Stimulated activated naive B cell treated with anti-CD40 and anti-IgM and Interleukin-4, amounts not matched to agents 10 μg/mL and 1 μg/mL and 100 μg/mL, for 72 hours (primary cell): ENCODE measurements around the gene MRPL23.
A peak's percentile ranks its signal among the peaks of the same experiment; 100 is the strongest.

Experiments
- ATAC-seq, 2 donors: fragments of 150-1000 bp; cut with Tn5 transposase; replicated peaks; 2 replicates each; pipeline ENCODE4 v1.10.0; 2021; ENCODE audit warnings: moderate library complexity in 1 of 2
- DNase-seq: peaks from one replicate; pipeline ENCODE4 v3.0.0; 2021
- H3K27ac Mint-ChIP-seq: one replicate; pipeline ENCODE4 v1.8.0; 2022; ENCODE audit warnings: mild to moderate bottlenecking, mixed read lengths
- H3K27me3 Mint-ChIP-seq, 2 donors: one replicate each; pipeline ENCODE4 v1.8.0; 2022; ENCODE audit warnings: mixed read lengths in 2 of 2
- H3K36me3 Mint-ChIP-seq, 2 donors: one replicate each; pipeline ENCODE4 v1.8.0; 2022; ENCODE audit warnings: mixed read lengths in 2 of 2, mild to moderate bottlenecking in 1 of 2
- H3K4me1 Mint-ChIP-seq, 2 donors: one replicate each; pipeline ENCODE4 v1.8.0; 2022; ENCODE audit warnings: mixed read lengths in 2 of 2, mild to moderate bottlenecking in 1 of 2
- H3K4me3 Mint-ChIP-seq, 2 donors: one replicate each; pipeline ENCODE4 v1.8.0; 2022; ENCODE audit warnings: mild to moderate bottlenecking in 2 of 2, mixed read lengths in 2 of 2, moderate library complexity in 1 of 2
- H3K9me3 Mint-ChIP-seq, 2 donors: one replicate each; pipeline ENCODE4 v1.8.0; 2022; ENCODE audit warnings: mixed read lengths in 2 of 2, mild to moderate bottlenecking in 1 of 2

MRPL23 gene

DNA sequence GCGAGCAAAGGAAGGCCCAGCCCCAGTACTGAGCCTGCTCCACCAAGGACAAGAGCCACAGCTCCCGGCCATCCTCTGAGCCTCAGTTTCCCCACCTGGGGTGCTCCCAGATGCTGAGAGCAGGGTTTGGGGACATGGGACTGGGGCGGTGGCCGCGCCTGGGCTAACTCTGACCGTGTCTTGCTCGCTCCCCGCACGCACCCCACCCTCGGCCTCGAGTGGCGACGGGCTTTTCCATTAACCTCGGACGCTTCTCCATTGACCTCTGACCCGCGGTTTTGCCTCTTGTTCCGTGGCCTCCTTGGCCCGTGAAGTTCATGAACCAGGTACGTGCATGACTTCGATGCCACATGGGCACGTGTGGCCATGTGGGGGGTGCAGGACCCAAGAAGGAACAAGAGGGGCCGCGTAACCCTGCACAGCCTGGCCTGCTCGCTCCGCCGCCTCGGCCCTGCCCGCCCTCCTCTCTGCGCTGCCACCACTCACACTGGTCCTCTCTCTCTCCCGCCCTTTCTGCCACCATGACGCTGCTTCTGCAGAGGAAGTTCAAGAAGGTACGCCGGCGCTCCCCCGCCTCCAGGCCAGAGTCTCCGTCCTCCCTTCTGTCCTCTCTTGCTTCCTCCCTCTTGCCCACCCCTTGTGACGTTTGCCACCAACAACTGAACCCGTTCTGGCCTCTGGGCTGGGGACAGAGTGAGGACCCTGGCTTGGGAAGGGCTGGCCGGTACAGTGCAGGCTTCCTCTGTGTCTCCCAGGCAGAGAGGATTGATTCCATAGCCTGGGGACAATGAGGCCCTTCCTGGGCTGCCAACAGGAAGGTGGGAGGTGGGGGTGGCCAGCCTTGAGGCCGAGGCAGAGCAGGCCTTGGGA, 20.7 kb upstream of the MRPL23 start:
- DNase-seq = no peak
- H3K27ac Mint-ChIP-seq = no peak overlapping the region

DNA sequence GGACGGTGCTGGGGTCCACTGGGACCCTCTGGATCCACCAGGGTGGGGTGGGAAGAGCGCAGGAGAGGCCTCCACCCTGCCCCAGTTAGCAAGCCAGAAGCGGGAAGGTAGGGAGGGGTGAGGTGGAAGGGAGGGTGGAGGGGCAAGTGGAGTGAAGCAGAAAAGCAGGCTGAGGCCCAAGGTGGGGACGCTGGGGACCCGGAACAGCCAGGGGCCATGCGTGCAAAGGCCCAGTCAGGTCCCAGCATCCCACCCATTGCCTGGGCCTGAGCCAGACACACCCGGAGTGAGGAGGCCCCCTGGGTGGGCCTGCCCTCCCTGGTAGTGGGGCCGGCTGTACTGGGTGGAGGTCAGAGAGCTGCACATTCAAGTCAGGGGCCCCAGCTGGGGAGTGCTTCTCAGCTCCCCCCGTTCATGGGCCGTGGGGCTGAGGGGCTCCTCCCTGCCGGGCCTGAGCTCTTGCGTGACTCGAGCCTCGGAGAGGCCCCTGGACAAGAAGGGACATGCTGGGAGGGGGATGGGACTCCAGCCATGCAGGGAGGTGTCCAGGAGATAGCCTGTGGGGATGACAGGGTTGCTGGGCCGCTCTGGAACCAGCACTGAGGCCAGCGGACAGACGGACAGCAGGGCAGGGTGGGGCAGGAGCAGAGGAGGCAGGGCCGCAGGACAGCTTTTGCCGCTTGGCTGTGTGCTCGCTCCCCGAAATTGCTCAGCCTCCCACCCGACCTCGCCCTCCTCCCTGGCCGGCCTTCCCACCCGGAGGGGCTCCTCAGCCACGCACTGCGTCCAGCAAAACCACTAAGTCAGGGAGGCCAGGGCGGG, 19.9 kb upstream of the MRPL23 start:
- Mint-ChIP-seq H3K27me3 (peaks cover 32 to 61% of the 10 kb centered on the region in 2 donors), H3K27ac (no peak overlapping the region), H3K36me3 (no peaks in the 10 kb centered on the region), H3K9me3 (no peaks in the 10 kb centered on the region), H3K4me1 (peaks cover 9 to 14% of the 10 kb centered on the region in 2 donors), H3K4me3 (no peak overlapping the region)
- ATAC-seq = no peak
- no peak for DNase-seq

More for the DNA sequence above, 20.7 kb upstream of the MRPL23 start:
- Mint-ChIP-seq H3K9me3 (no peaks in the 10 kb centered on the region), H3K4me1 (peaks cover 7 to 9% of the 10 kb centered on the region in 2 donors), H3K27me3 (peaks cover 26 to 62% of the 10 kb centered on the region in 2 donors), H3K36me3 (no peaks in the 10 kb centered on the region), H3K4me3 (no peak overlapping the region)
- ATAC-seq = peak in 1 of 2 donors; percentile 41

DNA sequence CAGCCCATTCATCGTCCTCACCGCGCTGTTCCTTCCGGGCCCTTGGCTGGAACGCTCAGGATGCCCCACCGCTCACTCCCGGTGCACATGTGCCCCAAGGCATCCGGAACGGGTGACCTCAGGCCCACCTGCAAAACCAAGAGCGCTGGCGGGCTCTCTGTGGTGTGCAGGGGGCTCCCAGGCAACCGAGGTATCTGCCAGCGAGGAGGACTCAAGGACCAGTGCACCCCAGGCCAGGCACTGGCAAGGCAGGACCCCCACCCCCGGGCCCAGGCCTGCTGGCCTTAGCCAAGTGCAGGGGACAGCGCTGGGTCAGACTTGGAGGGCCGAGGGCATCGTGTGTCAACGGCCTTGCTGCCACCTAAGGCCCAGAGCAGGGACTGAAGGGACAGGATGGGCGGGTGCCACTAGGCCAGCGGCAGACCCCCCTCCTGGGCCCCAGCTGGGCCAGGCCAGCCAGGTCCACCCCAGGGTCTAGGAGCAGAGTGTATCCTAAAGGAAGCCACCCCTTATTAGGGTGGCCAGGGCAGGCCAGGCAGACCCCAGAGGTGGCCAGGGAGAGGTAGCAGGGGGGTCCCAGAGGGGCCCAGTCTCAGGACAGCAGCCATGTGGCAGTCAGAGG, 19.2 kb upstream of the MRPL23 start:
- Mint-ChIP-seq H3K4me1 (peaks cover 8 to 10% of the 10 kb centered on the region in 2 donors), H3K36me3 (no peaks in the 10 kb centered on the region), H3K4me3 (no peak overlapping the region), H3K9me3 (no peaks in the 10 kb centered on the region), H3K27ac (no peak overlapping the region), H3K27me3 (peaks cover 34 to 60% of the 10 kb centered on the region in 2 donors)
- DNase-seq = no peak
- no peak for ATAC-seq

DNA sequence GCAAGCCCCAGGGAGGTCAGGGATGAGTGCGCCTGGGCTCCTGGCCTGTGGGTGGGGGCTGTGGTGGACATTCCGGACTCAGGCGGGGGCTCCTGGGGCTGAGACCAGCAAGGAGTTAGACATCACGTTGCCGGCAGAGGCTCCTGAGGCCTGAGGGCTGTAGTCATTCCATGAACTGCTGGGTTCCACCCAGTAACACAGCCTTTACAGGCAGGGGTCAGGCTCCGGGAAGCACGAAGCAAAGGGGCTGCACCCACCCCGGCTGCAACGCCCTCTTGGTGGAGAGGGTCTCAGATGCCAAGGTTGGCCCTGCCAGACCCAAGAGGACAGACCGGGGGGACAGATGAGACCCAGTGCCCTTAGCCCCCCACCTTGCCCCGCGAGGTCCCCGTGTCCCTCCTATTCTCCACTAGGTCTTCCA, 18.7 kb upstream of the MRPL23 start:
- Mint-ChIP-seq H3K9me3 (no peaks in the 10 kb centered on the region), H3K36me3 (no peaks in the 10 kb centered on the region), H3K4me1 (peaks cover 8 to 10% of the 10 kb centered on the region in 2 donors), H3K27ac (no peak overlapping the region), H3K4me3 (no peak overlapping the region), H3K27me3 (peaks cover 39 to 60% of the 10 kb centered on the region in 2 donors)
- DNase-seq (no peak), ATAC-seq (no peak)

DNA sequence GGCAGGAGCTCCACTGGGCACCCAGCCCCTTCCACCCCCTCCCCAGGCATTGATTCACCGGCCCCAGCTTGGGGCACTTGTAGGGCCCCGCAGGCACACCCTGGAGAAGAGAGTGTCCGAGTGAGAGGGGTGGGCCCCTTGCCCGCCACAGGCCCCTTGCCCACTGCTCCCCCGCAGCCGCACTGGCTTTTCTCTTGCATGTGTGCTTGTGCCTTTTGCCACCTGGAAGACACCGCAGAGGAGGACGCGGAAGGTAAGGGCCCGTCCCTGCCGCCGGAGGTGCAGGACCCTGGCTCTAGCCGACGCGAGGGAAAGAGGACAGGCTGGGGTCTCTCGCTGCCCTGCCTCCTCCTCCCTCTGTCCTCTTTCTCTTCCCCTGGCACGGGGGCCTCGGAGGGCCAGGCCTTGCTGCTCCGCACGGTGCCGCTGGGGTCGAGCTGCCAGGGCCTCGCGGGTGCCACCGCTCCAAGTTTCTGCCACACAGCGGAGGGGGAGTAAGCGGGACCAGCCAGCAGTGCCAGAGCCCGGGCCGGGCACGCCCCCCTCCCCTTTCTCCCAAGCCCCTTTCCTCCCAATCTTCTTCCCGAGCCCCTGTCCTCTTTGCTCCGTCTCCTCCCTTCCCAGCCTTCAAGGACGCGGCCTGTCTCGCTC, 18.1 kb upstream of the MRPL23 start:
- no peak overlapping the region for H3K27ac Mint-ChIP-seq
- ATAC-seq = no peak
- no peak for DNase-seq
- H3K27me3 Mint-ChIP-seq = peaks cover 36 to 59% of the 10 kb centered on the region in 2 donors
- peaks cover 5 to 10% of the 10 kb centered on the region in 2 donors for H3K4me1 Mint-ChIP-seq
- H3K9me3 Mint-ChIP-seq = no peaks in the 10 kb centered on the region
- H3K4me3 Mint-ChIP-seq = no peak overlapping the region
- H3K36me3 Mint-ChIP-seq = peaks cover 0 to 2% of the 10 kb centered on the region in 2 donors

DNA sequence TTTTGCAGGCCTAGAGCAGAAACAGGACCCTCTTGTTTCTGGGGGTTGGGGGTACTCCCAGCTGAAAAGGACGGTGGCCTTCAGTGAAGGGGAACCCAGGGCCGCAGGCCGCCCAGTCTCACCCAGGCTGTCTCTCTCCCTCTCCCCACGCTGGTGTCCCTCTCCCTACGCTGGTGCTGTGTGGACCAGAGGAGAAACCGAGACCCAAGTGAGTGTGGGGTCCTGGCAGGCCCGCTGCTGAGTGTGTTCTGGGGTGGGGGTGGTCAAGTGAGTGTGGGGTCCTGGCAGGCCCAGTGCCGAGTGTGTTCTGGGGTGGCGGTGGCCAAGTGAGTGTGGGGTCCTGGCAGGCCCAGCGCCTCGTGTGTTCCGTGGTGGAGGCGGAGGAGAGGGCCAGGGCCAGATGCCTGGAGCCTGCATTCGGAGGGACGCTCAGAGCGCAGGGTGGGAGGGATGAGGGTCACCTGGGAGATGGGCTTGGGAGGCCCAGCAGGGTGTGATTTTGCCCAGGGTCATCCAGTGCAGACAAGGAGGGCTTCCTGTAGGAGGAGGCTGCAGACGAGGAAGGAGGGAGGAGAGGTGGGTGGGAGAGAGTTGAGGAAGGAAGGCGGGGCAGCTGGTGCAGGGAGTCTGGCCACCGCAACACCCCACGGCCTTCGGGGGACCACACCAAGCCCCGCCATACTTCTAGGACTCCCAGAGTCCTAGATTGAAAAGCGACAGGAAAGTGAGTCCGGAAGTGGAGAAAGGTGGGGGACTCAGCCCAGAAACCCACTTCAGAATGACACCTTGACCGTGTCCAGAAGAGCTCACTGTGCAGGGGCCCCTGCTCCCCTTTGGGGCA, 17.3 kb upstream of the MRPL23 start:
- no peak for DNase-seq
- Mint-ChIP-seq H3K27ac (no peak overlapping the region), H3K27me3 (peaks cover 38 to 58% of the 10 kb centered on the region in 2 donors), H3K4me1 (peaks cover 5 to 10% of the 10 kb centered on the region in 2 donors), H3K36me3 (peaks cover 0 to 2% of the 10 kb centered on the region in 2 donors), H3K9me3 (no peaks in the 10 kb centered on the region), H3K4me3 (no peak overlapping the region)
- ATAC-seq = no peak

DNA sequence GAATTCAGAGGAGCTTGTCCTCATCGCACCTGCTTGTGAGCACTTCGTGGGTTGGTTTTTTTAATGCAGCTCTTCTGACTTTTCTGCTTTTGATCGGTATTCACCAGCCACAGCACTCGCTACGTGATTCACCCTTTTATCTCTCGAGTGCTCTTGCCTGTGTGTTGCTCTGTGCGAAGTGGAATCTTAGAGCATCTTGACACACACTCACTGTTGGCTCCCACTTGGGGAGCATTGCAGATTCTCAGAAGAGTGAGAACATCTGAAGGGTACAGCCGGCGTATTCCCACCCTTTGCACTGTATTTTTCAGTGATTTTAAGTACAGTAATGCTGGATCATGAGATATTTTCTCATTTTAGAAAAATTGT, 16.7 kb upstream of the MRPL23 start:
- no peak overlapping the region for H3K4me3 Mint-ChIP-seq
- peaks cover 0 to 2% of the 10 kb centered on the region in 2 donors for H3K36me3 Mint-ChIP-seq
- DNase-seq (no peak), ATAC-seq (no peak)
- no peak overlapping the region for H3K27ac Mint-ChIP-seq
- peaks cover 5 to 10% of the 10 kb centered on the region in 2 donors for H3K4me1 Mint-ChIP-seq
- H3K27me3 Mint-ChIP-seq = peaks cover 38 to 58% of the 10 kb centered on the region in 2 donors
- H3K9me3 Mint-ChIP-seq = no peaks in the 10 kb centered on the region

DNA sequence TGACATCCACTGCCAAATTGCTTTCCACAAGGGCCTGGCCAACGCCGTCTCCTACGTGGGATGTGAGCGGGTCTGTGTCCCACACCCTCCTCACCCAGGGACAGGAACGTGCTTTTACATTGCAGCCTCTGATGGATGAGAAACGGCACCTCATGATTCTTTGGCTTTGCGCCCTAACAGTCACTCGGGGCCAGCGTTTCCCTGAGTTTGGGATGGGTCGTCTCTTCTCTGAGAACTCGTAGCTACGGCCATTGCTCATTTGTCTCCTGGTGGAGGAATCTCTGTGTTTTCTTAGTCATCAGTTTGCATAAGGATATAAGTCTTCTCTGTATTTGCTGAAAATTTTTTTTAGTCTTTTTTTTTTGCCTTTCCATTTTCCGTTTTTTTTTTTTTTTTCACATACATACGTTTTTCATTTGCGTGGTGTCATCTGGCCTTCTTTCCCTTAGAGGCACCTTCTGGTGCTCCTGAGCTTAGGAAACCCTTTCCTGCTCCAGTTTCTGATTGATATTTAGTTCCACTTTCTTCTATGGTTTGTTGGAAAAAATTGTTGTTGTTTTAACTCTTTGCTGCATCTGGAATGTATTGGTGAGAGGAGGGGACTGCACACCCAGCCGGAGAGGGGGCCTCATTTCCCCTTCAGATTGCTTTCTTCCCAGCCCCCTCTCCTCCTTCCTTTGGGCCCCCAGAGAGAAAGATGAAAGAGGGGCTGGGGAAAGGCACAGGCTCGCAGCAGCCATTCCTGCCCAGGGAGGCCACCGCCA, 15.6 kb upstream of the MRPL23 start:
- no peaks in the 10 kb centered on the region for H3K9me3 Mint-ChIP-seq
- ATAC-seq (no peak), DNase-seq (no peak)
- H3K36me3 Mint-ChIP-seq = peaks cover 0 to 2% of the 10 kb centered on the region in 2 donors
- peaks cover 4 to 7% of the 10 kb centered on the region in 2 donors for H3K4me1 Mint-ChIP-seq
- H3K27me3 Mint-ChIP-seq = peaks cover 34 to 47% of the 10 kb centered on the region in 2 donors
- no peak overlapping the region for H3K4me3 Mint-ChIP-seq
- H3K27ac Mint-ChIP-seq = no peak overlapping the region

DNA sequence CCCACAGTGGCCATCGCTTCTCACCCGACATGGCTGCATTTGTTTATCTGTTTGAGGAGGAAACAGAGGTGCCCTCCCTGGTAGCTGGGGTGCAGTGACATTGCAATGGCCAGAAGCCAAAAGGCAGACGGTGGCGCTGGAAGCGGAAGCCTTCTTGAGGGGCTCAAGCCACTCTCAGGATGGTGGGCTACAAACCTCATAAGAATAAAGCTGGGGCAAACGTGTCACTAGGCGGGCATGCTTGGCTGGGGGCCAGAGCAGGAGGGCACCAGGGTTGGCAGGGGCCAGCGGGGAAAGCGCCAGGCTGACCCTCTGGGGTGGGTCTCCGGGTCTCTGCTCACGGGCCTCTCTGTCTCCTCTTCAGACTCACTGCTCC, 15.0 kb upstream of the MRPL23 start:
- peaks cover 31 to 43% of the 10 kb centered on the region in 2 donors for H3K27me3 Mint-ChIP-seq
- no peak for ATAC-seq
- no peak overlapping the region for H3K4me3 Mint-ChIP-seq
- peaks cover 0 to 2% of the 10 kb centered on the region in 2 donors for H3K36me3 Mint-ChIP-seq
- H3K4me1 Mint-ChIP-seq = peaks cover 2 to 4% of the 10 kb centered on the region in 2 donors
- H3K9me3 Mint-ChIP-seq = no peaks in the 10 kb centered on the region
- DNase-seq = no peak
- H3K27ac Mint-ChIP-seq = no peak overlapping the region

DNA sequence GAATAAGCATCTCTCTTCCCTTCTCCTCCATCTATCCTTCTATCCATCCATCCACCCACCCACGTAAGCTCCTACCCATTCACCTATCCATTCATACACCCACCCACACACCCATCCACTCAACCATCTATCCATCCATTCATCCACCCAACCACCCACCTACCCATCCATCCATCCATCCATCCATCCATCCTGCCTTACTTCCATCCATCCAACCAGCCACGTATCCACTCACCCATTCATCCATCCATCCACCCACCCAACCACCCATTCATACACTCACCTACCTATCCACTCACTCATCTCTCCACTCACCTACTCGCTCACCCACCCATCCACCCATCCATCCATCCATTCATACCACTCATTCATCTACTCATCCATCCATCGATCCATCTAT, 14.5 kb upstream of the MRPL23 start:
- Mint-ChIP-seq H3K9me3 (no peaks in the 10 kb centered on the region), H3K36me3 (peaks cover 0 to 2% of the 10 kb centered on the region in 2 donors), H3K4me1 (peaks cover 2 to 4% of the 10 kb centered on the region in 2 donors), H3K27ac (no peak overlapping the region), H3K4me3 (no peak overlapping the region), H3K27me3 (peaks cover 31 to 43% of the 10 kb centered on the region in 2 donors)
- ATAC-seq = no peak
- DNase-seq = no peak

DNA sequence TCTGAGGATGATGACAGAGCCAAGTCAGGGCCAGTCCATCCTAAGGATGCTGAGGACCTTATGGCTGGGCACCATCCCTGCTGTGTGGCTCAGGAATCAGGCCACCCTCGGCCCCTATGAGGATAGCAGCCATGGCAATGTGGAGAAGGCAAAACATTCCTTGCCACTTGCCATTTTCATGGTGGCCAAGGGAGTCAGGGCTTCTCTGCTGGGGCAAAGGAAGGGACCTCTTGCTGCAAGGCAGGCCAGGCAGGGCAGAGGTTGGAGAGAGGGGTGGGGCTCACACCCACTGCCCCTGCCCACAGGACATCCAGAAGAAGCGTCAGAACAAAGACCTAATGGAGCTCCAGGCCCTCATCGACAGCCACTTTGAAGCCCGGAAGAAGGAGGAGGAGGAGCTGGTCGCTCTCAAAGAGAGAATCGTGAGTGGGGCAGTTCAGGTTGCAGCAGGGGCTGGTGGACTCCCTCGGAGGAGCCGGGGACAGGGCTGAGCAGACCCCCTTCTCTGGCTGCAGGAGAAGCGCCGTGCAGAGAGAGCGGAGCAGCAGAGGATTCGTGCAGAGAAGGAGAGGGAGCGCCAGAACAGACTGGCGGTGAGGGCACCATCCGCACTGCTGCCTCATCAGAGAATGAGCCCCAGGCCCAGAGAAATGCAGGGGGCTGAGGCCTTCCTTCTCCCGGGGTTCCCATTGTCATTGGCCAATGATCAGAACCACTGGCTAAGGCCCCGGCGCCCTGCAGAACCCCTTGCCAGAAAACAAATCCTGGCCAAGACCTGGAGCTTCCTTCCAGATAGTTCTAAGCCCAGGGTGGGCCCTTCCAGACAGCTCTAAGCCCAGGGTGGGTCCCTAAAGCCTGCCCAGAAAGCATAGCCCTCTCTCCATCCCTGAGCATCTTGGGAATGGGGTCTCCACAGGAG, 13.5 kb upstream of the MRPL23 start:
- DNase-seq (no peak), ATAC-seq (no peak)
- Mint-ChIP-seq H3K9me3 (no peaks in the 10 kb centered on the region), H3K4me1 (peaks cover 2 to 5% of the 10 kb centered on the region in 2 donors), H3K36me3 (peaks cover 0 to 2% of the 10 kb centered on the region in 2 donors), H3K27me3 (peaks cover 31 to 44% of the 10 kb centered on the region in 2 donors), H3K4me3 (no peak overlapping the region), H3K27ac (no peak overlapping the region)
